Adipose tissue (tissue), 3 donors: ENCODE measurements around the gene ZFYVE21. TPM values are rescaled to one million over a fixed set of nuclear protein-coding genes. Genes with fewer than 3 reads are reported as not detected.

Experiments used
- H3K27ac ChIP-seq: one replicate; pipeline ENCODE4 v1.5.1; 2013; ENCODE audit warnings: low read depth, low read length
- WGBS, 3 donors: extraction: QIAGEN DNeasy Blood & Tissue Kit; methylation state at CpG; one replicate each; pipeline ENCODE4 v1.1.7; 2013; 5-methylcytosine and 5-hydroxymethylcytosine counted together
- polyA plus RNA-seq, 3 donors: library from polyadenylated mRNA; stranded (reverse); fragments of 200-250 nt; gene quantifications; one replicate each; pipeline ENCODE4 v1.2.3, GENCODE V29; 2013
- donor health status: healthy with polysubstance abuse.
- donor health status: Bipolar disorder and iron deficiency.
- donor health status: healthy.

The ZFYVE21 gene
- polyA plus RNA-seq, 3 donors = 30.2 to 107 (median 81.8) TPM

DNA sequence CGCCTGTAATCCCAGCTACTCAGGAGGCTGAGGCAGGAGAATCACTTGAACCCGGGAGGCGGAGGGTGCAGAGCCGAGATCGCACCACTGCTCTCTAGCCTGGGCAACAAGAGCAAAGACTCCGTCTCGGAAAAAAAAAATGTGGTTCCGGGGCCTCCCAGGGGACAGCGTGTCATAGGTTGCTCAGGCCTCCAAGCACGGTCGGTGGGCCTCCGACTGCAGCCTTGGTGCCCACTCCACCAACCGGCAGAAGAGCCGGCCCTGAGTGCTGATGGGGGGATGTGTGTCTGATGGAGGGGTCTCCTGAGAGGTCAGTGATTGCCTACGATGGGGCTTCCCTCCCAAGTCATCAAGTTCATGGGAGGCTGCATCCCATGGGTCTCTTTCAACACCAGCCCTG, 15.9 kb downstream of the ZFYVE21 start:
- no peak overlapping the region for H3K27ac ChIP-seq
- WGBS, 3 donors = 84 to 94% (median 91%) methylated on average over 15 of the region's 15 CpGs

DNA sequence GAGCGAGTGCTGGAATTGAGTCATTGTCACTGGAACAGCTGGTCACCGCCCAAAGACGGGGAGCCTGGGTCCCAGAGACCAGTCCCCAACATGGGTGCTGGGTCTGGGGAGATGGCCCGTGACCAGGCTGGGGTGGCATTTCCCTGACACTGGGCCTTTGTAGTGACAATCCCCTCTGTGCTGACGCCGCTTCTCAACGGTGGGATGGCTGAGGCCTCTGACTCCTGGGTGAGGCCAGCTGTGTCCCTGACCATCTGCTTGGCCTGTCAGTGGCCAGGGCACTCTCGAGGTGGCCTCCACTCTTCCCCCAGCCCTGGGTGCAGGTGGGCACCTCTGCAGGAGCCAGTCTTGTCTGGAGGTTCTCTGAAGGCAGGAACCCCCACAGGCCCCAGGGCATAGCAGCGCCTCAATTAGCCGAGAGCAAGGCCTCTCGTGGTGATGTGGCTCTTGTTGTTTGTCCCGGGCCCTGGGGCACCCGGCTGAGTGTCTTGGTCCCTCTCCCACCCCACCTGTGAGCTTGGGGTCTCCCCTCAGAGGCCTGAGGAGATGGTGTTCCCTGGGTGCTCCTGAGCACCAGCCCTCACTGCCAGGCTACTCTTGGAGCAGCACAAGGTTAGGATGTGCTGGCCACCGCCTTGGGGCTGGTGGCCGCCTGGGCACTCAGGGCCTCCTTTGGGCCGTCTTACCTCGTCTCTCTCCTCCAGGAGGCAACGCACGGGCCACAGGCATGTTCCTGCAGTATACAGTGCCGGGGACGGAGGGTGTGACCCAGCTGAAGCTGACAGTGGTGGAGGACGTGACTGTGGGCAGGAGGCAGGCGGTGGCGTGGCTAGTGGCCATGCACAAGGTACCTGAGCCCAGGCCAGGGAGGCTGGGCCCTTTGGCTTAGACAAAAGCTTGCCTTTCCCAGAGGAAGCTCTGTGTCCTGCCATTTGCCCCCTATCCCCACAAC, 16.6 kb downstream of the ZFYVE21 start:
- H3K27ac ChIP-seq = no peak overlapping the region
- 92 to 96% (median 92%) methylated on average over 24 of the region's 24 CpGs for WGBS, 3 donors

DNA sequence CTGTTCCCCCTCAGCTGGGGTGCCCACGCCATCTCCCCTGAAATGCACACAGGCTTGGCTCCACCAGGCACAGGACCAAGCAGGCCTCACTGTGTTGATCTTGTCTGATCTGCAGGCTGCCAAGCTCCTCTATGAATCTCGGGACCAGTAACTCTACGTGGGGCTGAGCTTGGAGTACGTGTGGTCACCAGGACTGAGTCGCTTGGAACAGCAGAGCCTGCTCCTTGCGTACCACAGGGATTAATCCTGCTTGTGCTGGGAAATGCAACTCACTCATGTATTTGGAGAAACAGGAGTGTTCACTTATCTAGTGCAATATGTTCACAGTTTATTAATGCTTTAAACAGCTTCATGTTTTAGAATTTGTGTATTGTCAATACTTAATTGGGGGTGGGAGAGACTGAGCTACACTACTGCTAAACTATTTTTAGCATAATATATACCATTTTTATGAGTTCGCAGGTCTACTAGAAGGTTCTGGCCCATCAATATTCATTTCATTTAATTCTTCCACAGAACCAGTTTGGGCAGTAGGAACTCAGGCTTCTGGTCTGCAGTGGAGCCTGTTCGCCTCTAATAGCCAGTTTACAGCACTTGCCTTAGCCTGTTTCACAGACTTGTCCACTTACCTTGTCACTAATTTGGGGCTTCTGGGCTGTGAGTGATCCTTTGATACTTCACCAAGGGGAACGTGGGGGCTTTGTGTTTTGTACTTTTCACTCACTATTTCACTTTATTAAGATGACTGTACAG, 17.4 kb downstream of the ZFYVE21 start:
- H3K27ac ChIP-seq = no peak overlapping the region
- WGBS, 3 donors = 84 to 91% (median 86%) methylated on average over 9 of the region's 9 CpGs

DNA sequence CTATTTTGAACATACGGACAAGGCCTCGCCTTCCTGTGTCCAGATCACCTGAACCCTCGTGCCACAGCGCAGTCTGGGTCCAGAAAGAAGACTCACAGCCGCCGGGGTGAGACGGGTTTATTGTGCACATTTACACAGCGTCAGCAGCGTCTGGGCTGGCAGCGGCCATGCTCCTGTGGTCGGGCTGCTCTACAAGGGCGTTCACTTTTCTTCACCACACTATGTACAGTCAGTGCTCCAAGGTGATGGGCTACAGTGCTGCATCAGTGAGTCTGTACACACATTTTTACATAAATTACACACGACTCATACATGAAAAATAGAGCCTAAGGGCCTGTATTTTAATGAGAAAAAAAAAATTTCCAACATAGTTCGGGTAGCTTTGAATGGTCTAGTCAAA, 18.0 kb downstream of the ZFYVE21 start:
- no peak overlapping the region for H3K27ac ChIP-seq
- WGBS, 3 donors = 90 to 94% (median 91%) methylated on average over 14 of the region's 14 CpGs

DNA sequence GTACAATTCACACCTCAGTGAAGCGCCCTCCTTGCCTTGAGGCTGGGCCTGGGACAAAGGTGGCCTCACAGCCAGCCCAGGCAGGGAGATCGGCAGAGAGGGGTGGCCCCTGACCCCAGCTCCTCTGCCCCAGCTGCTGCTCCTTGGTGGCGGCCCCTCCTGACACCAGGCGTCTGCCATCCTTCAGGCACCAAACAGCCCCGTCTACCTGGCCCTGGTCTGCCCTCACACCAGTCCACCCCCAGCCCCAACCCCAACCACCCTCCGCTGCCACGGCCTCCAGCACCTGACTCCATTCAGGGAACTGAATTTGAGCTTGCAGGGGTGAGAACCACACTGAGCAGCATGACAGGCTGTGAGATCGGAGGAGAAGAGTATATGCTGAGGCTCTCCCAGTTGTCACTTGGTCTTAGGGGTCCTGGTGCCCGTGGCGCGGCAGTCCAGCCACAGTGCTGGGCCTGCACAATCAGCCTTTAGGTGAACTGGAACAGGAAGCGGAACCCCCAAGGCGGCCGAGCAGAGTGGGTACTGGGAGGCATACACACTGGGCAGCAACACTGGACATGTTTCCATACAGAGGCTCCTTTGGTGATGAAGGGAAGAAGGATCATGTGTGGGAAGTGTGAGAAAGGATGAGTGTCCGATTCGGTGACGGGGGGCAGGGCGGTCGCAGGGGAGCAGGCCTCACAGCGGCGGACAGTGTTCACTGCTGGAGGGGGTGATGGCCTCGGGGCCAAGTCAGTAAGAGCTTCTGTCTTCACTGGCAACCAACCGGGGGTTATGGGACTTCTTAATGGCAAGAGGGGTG, 18.7 kb downstream of the ZFYVE21 start:
- no peak overlapping the region for H3K27ac ChIP-seq
- WGBS, 3 donors = 90 to 92% (median 91%) methylated on average over 23 of the region's 23 CpGs

DNA sequence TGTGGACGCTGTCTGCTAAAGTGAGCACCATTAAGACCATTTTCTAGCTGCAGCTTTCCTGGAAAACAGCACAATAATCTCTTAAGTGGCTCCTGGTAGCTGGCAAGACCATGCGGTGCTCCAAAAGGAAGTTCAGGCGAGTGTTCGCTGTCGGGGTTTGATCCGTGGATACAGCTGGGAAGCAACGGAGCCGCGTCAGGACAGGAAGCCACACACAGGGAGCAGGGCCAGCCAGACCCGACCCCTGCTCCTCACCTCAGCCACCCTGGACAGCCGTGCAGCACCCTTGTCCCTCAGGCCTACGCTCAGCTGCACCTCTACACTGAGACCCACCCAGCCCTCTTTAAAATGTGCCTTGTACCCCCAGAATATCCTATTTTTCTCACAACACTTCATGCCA, 19.4 kb downstream of the ZFYVE21 start:
- 65 to 73% (median 72%) methylated on average over 12 of the region's 12 CpGs for WGBS, 3 donors
- no peak overlapping the region for H3K27ac ChIP-seq

DNA sequence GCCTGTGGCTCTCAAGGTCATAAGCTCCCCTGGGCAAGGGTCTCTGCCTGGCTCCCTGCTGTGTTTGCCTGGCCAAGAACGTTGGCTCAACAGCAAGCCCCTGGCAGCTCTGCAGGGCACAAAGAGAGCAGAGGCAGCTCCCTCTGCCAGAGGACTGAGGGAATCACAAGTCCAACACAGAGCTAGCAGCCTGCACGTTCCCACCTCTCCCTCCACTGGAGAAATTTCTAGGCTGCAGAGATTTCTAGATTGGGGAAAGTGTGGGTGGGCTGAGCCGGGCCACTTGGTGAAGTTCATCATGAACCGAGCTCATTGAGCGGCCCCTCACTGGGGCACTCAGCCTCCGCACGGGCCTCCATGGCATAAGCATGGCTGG, 19.8 kb downstream of the ZFYVE21 start:
- no peak overlapping the region for H3K27ac ChIP-seq
- 61 to 64% (median 63%) methylated on average over 7 of the region's 7 CpGs for WGBS, 3 donors

DNA sequence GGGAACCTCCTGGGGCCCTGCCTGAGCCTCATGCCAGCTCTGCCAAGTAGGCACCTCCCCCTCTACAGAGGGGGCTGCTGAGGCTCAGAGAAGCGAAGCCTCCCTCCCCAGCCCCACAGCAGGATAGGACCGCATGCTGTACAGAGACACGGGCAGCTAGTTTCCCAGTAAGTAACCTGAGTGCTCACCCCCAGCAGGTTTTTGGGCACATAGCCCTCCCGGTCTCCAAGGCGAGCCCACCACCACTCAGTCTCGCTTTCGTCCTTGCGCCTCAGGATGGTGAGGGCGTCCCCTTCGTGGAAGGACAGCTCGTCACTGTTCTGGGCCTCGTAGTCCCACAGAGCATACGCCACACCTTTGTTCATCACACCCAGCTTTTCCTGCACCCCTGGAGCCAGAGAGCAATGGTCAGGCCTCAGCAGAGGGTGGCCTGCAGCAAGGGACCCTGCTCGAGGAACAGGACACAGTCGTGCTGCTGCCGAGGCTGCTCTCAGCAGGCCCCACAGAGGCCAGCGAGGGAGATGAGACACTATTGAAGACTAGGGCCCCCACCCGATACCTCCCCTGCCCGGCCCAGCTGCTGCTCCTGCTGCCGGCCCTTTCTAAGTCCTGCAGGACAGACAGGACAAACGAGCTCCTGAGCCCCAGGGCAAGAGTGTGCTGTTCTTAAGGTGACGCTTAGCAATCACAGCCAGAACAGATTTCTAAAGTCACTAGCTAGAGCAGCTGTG, 20.4 kb downstream of the ZFYVE21 start:
- WGBS, 3 donors = 85 to 88% (median 85%) methylated on average over 22 of the region's 22 CpGs
- no peak overlapping the region for H3K27ac ChIP-seq

DNA sequence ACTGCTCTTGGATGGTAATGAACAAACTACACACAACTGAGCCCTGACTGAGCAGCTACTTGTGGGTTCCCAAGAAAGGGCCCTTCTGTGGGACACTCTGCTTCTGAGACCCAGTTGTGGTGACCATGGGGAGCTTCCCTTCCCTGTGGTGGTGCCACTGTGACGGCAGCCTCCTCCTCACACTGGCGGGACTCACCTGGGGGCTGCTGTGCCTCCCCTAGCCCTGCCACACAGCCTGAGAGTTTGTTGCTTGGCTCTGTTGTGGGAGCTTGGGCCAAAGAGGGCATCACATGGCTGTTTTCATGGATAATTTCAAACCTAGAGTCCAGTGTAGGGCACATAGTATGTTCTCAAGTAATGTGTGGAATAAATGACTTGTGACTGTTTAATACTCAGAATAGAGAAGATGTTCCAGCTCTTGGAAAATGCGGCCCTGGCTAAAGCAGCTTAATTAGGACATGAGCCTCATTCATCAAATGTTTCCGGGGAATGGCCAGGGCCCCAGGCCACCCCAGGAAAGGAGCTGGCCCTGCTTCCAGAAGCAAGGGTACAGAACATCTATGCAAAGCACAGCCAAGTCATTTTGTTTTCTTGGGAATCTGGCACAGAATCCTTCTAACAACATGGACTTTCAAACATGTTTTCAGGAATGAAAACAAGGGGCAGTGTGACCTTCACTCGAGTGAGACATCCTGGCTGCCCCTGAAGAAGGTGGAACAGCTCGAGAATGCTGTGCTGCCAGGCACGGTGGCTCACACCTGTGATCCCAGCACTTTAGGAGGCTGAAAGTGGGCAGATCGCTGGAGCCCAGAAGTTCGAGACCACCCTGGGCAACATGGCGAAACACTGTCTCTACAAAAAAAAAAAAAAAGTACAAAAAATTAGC, 21.2 kb downstream of the ZFYVE21 start:
- H3K27ac ChIP-seq = no peak overlapping the region
- WGBS, 3 donors = 76 to 80% (median 77%) methylated on average over 10 of the region's 10 CpGs

DNA sequence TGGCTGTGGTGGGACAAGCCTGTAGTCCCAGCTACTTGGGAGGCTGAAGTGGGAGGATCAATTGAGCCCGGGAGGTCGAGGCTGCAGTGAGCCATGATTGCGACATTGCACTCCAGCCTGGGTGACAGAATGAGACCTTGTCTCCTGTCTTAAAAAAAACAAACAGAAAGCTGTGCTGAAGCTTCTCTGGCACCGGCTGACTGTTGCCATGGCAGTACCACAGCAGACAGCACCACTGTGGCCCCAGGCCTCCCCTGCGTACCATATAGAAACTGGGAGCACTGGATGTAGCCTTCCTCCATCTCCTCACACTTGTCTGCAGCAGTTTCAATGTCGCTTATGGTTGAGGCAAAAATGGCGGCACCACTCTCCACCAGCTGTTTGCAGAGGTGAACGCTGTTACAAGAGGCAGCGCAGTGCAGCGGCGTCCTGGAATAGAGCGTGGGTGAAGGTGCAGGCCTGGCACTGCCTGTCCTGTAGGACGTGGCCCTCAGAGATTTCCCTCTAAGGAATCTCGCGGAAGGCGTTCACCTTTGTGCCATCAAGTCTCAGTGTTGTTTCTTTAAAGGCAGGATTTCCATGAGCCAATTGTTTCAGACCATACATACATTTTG, 21.9 kb downstream of the ZFYVE21 start:
- no peak overlapping the region for H3K27ac ChIP-seq
- WGBS, 3 donors = 90 to 93% (median 92%) methylated on average over 16 of the region's 16 CpGs

DNA sequence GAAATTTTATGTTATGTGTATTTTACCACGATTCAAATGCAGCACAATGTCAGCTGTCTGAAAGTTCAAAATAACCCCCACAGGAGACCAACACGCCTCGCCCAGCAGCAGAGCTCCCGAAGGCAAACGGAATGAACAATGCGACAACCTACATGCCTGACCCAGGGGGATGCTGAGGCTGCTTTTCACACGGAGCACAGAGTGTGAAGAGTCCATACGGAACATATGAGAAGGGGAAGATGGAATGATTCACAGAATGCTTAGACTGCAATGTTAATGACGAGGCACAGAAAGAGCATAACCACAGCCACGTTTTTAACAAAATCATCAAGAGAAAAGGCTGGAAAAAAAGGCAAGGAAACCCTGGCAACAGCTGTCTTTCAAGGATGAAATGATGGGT, 22.6 kb downstream of the ZFYVE21 start:
- no peak overlapping the region for H3K27ac ChIP-seq
- whole genome bisulfite sequencing, 3 donors = 82 to 87% (median 84%) methylated on average over 10 of the region's 10 CpGs

DNA sequence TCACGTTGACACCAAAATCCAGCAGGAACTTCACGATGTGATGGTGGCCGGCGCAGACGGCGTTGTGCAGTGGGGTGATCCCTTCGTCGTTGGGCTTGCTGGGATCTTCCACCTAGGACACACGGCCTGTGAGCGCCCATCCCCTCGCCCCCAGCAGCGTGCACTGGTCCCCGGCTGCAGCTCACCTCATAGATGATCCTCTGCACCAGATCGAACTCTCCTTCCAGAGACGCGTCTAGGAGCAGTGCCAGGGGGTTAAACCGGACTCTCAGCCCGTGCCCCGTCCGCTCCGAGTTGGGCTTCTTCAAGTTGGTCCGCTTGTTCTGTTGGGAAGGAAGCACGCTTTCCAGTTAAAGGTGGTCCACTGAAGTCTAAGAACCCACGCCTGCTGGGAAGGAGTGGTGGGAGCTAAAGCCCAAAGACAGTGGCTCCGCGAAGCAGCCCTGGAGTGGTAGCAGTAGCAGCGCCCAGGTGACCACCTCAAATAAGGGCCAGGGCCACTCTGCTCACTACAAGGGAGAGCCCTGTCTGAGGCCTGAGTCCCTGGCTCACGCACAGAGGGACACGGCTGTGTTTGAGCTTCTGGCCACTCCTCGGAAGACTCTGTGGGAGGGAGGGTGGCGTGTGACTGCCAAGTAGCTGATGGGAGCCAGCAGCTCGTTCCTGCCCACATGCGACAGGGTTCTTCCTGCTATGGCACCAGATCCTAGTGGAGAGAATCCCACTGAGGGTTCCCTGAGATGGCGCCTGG, 23.3 kb downstream of the ZFYVE21 start:
- 89 to 91% (median 90%) methylated on average over 34 of the region's 34 CpGs for WGBS, 3 donors
- no peak overlapping the region for H3K27ac ChIP-seq

DNA sequence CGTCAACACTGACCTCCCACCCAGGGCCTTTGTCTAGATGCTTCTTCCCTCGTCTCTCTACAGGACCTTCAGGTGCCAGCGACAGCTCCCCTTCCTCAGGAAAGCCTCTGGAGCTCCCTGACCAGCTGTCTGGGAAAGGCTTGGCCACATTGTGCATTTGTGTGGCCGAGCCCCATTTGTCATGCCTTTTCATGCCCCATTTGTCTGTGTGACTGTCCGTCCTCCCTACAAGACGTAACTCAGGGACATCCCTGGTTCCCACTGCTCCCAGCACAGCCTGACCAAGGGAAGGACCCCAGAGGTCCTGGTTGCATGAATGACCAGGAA, 23.8 kb downstream of the ZFYVE21 start:
- H3K27ac ChIP-seq = no peak overlapping the region

DNA sequence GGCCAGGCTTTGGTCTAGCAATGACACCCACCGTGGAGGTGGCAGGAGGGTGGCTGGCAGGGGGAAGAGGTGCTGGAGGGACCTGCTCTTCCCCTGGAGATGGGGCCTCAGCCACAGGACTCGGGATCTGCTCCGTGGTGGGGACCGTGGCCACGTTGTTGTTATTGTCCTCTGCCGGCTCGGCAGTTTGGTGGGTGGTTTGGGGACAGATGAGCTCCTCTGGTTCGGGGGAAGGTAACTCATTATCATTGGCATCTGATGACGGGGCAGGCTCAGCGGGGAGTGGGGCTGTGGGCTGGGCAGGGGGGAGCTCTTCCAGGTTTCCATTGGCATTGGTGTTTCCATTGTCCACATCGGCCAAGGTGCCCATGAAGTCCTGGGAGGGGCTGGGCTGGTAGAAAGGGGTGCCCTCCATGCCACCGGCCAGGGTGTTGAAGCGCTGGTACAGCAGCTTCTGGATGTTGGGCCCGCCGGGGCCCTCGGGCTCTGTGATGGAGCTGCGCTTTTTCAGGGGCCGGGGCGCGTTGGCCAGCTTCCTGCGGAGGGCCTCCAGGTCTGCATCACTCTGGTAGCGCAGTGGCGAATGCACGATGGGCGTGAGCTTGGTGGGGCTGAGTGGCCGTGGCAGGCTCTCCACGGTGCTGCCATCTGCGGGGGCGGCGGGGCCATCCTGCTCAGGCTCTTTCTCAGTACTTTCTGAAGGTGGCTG, 24.3 kb downstream of the ZFYVE21 start:
- H3K27ac ChIP-seq = no peak overlapping the region
- 92 to 96% (median 94%) methylated on average over 30 of the region's 30 CpGs for WGBS, 3 donors

More for the DNA sequence above, 23.8 kb downstream of the ZFYVE21 start:
- 84 to 92% (median 91%) methylated on average over 6 of the region's 6 CpGs for WGBS, 3 donors

DNA sequence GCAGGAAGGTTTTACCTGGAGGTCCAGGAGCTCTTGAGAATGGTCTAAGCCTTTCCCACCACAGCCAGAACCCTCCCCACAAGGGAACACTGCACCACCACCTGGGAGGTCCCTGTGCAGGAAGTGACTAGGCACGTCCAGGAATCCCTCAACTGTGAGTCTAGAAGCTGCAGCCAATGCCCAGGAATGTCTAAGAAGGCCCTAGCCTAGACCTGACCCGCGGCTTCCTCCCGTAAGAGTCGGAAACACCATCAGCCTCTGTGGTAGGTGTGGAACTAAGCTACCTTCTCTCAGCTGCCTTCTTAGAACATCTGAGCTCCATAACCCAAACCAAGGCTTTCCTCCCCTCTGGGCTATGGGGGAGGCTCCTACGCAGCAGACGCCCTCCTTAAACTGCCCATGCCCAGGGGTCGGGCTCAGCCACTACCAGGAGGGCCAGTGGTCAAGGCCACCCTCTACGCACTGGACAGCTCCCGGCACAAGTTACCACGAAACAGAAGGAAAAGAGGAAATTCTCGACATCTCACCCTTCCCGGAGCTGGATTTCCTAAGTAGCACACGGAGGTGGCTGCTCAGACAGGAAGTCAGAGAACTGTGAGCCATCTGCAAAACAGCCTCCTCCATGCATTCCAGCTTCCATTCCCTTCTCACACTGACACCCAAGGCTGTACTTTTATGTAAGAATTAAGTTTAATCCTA, 25.5 kb downstream of the ZFYVE21 start:
- H3K27ac ChIP-seq = no peak overlapping the region

More for the DNA sequence above, 25.5 kb downstream of the ZFYVE21 start:
- WGBS, 3 donors = 55 to 86% (median 59%) methylated on average over 14 of the region's 14 CpGs
